ENCODE data around the gene BAZ2B. TPM values are rescaled to one million over a fixed set of nuclear protein-coding genes. Genes with fewer than 3 reads are reported as not detected.

Gene BAZ2B
- total RNA-seq, 4 donors from 2014 or later, result 122 to 181 (median 143) TPM

DNA sequence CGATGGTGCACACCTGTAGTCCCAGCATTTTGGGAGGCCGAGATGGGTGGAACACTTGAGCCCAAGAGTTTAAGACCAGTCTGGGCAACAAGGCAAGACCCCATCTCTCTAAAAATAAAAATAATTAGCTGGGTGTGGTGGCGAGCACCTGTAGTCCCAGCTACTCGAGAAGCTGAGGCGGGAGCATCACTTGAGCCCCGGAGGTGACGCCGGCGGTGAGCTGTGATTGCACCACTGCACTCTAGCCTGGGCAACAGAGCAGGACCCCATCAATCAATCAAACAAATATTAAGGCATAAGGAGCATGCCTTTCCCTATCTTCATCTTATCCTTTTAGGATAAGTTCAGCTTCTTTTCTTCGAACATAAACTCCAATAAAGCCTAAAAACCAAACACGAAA is 330.9 kb downstream of the BAZ2B start:
- TF ChIP-seq POLR2A (IDR thresholded peaks at IDR 0.05), result no peak
- TF ChIP-seq, protein P1, sequence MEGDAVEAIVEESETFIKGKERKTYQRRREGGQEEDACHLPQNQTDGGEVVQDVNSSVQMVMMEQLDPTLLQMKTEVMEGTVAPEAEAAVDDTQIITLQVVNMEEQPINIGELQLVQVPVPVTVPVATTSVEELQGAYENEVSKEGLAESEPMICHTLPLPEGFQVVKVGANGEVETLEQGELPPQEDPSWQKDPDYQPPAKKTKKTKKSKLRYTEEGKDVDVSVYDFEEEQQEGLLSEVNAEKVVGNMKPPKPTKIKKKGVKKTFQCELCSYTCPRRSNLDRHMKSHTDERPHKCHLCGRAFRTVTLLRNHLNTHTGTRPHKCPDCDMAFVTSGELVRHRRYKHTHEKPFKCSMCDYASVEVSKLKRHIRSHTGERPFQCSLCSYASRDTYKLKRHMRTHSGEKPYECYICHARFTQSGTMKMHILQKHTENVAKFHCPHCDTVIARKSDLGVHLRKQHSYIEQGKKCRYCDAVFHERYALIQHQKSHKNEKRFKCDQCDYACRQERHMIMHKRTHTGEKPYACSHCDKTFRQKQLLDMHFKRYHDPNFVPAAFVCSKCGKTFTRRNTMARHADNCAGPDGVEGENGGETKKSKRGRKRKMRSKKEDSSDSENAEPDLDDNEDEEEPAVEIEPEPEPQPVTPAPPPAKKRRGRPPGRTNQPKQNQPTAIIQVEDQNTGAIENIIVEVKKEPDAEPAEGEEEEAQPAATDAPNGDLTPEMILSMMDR (IDR thresholded peaks at IDR 0.05), result no peak
- Histone ChIP-seq H3K27ac (peak overlapping the region; percentile 97 to 99 (median 97)), H3K36me3 (no peaks in the 10 kb centered on the region), H3K4me3 (replicated peaks in 1 of 3) (peak overlapping the region in 1 of 3 donors; percentile 82), H3K4me1 (peaks cover 6 to 10% of the 10 kb centered on the region in 2 donors), H3K9me3 (no peaks in the 10 kb centered on the region), H3K27me3 (no peaks in the 10 kb centered on the region)
- intact Hi-C loops (cut with DNase I), result no loop called here
- peak; percentile 41 to 43 for DNase-seq
- 65 to 66% methylated on average over 11 of the region's 11 CpGs for WGBS, 2 donors

DNA sequence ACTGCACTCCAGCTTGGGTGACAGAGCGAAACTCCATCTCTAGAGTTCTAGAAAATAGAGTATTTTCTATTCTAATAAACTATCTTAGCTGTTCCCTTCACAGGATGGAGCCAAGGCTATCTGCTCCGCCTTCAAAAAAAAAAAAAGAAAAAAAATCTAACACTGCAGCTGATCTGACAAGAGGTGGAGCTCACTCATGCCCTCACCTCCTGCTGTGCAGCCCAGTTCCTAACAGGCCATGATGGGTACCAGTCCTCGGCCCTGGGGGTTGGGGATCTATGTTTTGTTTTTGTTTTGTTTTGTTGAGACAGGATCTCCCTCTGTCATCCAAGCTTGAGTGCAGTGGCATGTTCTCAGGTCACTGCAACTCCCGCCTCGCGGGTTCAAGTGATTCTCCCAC is 332.8 kb downstream of the BAZ2B start:
- Histone ChIP-seq H3K27ac (no peak overlapping the region), H3K4me3 (replicated peaks in 1 of 3) (no peak overlapping the region), H3K36me3 (no peaks in the 10 kb centered on the region), H3K27me3 (no peaks in the 10 kb centered on the region), H3K9me3 (no peaks in the 10 kb centered on the region), H3K4me1 (peaks cover 6 to 10% of the 10 kb centered on the region in 2 donors)
- no peak for DNase-seq
- TF ChIP-seq, protein P1 (IDR thresholded peaks at IDR 0.05), result no peak
- no peak for TF ChIP-seq POLR2A (IDR thresholded peaks at IDR 0.05)
- intact Hi-C loops (cut with DNase I), result no loop called here
- WGBS, 2 donors, result 85 to 96% methylated on average over 6 of the region's 6 CpGs

DNA sequence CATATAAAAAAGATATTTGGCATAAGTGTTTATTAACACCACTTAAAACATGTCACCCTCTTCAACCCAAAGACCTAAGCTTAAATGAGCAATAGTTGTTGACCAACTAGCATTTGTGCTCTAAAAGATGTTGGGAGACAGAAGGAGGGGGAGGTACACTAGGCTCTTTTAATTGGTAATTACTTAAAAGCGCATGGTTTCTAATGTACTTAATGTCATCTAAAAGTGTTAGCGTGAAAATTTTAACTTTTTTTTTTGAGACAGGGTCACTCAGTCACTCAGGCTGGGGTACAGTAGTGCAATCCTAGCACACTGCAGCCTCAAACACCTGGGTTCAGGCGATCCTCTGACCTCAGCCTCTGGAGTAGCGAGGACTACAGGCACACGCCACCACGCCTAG is 335.3 kb downstream of the BAZ2B start:
- DNase-seq, result no peak
- Histone ChIP-seq H3K27ac (no peak overlapping the region), H3K36me3 (no peaks in the 10 kb centered on the region), H3K27me3 (no peaks in the 10 kb centered on the region), H3K4me1 (peaks cover 0 to 10% of the 10 kb centered on the region in 2 donors), H3K4me3 (replicated peaks in 1 of 3) (no peak overlapping the region), H3K9me3 (no peaks in the 10 kb centered on the region)
- no peak for TF ChIP-seq POLR2A (IDR thresholded peaks at IDR 0.05)
- TF ChIP-seq, protein P1 (IDR thresholded peaks at IDR 0.05), result no peak
- intact Hi-C loops (cut with DNase I), result no loop called here
- WGBS, 2 donors, result 95 to 97% methylated on average over 6 of the region's 6 CpGs

DNA sequence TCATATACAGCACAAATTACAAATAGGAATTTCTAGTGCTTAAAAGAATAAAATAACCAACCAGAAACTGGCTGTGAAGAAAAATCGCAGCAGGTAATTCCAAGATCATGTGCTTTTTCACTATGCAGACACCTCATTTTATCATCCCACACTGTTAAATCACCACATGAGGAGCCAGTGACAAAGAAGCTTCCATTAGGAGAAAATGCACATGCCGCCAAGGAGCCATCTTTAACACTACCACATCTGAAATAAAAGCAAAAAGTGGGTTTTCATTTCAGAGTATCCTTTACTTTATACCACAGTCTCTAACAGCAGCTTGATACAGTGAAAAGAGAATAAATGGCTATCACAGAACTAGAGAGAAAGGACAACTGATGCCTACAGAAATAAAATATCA is 336.6 kb downstream of the BAZ2B start:
- Histone ChIP-seq H3K9me3 (no peaks in the 10 kb centered on the region), H3K27ac (no peak overlapping the region), H3K27me3 (no peaks in the 10 kb centered on the region), H3K36me3 (no peaks in the 10 kb centered on the region), H3K4me3 (replicated peaks in 1 of 3) (no peak overlapping the region), H3K4me1 (peaks cover 0 to 1% of the 10 kb centered on the region in 2 donors)
- intact Hi-C loops (cut with DNase I), result no loop called here
- DNase-seq, result no peak
- 97 to 99% methylated on average over 2 of the region's 2 CpGs for WGBS, 2 donors
- no peak for TF ChIP-seq POLR2A (IDR thresholded peaks at IDR 0.05)
- TF ChIP-seq, protein P1 (IDR thresholded peaks at IDR 0.05), result no peak

DNA sequence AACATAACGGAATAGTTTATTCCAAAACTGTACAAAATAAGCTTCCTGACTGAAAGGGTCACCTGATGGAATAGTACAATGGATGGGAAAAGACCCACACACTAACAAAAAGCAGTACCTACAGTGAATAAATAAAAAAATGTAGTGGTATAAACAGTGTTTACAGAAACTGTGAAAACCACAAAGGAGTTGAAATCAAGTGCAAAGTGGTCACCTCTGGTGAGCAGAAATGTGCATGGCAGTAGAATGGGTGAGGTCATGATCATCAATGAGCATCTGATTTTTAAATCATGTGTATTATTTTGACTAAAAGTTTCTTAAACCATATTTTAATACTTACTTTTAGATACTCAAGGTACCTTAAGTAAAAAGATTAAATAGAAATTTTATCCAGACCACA is 341.2 kb downstream of the BAZ2B start:
- TF ChIP-seq, protein P1 (IDR thresholded peaks at IDR 0.05), result no peak
- no peak for TF ChIP-seq POLR2A (IDR thresholded peaks at IDR 0.05)
- whole genome bisulfite sequencing, 2 donors, result 94 to 96% methylated on average over 1 of the region's 1 CpG
- Histone ChIP-seq H3K4me3 (replicated peaks in 1 of 3) (no peak overlapping the region), H3K9me3 (no peaks in the 10 kb centered on the region), H3K27ac (no peak overlapping the region), H3K27me3 (no peaks in the 10 kb centered on the region), H3K4me1 (no peaks in the 10 kb centered on the region), H3K36me3 (peaks cover 0 to 4% of the 10 kb centered on the region in 2 donors)
- intact Hi-C loops (cut with DNase I), result no loop called here
- no peak for DNase-seq

Data from thyroid gland (tissue), 4 donors.